GM19324 (cell line): Measurements from ENCODE around the gene MAP3K14.

Experiments used
- ATAC-seq: cut with Tn5 transposase; IDR thresholded peaks from one replicate; pipeline ENCODE4 v1.9.1; 2021; ENCODE audit warnings: mild to moderate bottlenecking, moderate library complexity; ENCODE audit not compliant: unreplicated experiment, low FRiP score

The MAP3K14 gene

DNA sequence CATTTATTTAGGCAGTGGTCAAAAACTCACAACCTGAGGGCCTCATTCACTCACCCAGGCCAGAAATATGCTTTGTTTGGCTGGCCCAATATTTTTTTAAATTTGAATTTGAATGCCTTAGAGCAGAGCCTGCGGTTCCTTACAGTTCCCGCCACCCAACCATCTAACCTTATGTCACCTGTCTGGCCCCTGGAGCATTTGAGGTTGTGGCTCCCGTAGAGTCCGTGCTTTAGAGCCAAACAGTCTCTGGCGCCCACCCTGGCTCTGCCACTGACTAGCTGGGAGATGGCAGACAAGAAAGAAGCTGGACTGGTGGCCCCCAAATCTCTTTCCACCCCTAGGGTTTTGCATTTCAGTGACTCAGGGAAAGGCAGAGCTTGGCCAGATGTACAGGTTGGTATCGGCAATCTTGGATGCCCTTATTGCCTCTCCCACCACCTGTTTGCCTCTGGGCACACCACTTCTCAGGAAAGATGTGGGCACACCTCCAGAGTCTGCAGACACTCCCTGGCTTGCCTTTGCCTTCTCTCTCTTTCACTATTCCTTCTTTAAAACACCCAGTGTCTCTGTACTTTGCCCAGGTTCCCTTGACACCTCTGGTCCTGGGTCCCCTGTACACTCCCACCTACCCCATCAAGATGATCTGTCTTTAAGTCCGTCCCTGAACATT is 1.9 kb upstream of the MAP3K14 start:
- no peak for ATAC-seq

DNA sequence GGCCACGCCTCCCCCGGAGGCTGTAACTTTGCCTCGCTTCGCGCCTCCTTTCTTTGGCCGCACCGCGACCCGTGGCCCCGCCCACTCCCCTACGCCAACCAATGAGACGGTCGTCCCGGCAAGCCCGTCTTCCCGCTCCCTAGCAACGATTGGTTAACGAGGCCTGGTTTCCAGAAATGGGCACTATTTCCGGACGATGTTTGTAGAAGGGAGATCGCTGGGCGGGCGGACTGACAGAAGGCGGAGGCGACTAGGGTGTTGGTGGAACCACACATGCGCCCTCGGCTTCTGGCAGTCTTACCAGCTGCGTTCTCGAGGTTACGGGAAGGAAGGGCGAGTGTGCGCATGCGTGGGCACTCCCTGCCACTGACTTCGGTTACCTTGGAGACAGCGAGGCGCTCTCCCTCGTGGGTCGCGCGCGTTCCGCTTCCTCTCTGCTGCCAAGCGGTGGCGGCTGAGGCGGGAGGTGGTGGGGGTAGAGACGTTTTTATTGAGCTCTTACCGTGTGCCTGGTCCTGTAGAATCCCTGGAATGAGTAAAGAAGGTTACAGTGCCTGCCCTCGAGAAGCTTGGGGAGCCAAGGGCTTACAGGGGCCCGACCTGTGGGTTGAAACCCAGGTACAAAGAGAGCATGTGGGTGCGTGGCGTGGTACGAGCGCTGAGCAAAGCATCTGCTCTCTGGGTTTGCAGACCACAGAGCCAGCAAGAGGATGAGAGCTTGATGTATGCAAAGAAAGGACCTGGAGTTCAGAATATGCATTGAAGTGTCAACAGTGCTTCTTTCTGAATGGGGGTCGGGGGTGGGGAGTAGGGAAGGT is 500 bp upstream of the MAP3K14 start:
- ATAC-seq: peak; percentile 85

DNA sequence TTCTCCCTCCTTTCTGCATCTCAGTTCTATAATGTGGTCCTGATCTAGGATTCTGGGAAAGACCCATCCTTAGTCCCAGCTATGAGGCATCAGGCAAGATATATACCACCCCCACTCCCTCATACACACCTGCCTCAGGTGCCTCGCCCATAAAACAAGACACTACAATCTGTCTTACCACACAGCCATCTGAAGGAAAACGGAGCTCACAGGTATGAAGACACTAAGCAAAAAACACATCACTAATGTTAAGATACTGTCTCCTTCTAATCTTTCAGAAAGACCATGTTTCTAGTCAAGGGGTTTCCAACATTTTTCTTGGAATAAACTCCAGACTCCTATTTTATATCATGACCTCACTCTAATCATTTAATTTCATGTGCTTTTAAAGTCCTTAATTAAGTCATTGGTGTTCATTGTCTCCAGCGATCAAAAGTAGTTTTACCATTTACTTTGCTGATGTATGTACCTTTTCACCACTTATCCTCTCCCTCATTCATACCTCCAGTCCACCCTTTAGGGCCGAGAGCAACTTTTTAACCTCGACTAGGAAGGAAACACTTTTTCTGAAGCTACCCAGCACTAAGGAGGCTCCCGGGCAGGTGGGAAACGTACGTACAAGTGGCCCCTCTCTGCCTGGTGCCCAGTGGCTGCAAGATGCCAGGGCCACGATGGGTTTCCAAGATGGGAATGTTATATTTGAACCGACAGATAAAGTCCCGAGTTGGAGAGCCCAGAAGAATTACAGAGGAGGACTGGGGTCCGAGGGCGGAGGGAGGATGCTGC is 979 bp downstream of the MAP3K14 start:
- ATAC-seq: no peak

DNA sequence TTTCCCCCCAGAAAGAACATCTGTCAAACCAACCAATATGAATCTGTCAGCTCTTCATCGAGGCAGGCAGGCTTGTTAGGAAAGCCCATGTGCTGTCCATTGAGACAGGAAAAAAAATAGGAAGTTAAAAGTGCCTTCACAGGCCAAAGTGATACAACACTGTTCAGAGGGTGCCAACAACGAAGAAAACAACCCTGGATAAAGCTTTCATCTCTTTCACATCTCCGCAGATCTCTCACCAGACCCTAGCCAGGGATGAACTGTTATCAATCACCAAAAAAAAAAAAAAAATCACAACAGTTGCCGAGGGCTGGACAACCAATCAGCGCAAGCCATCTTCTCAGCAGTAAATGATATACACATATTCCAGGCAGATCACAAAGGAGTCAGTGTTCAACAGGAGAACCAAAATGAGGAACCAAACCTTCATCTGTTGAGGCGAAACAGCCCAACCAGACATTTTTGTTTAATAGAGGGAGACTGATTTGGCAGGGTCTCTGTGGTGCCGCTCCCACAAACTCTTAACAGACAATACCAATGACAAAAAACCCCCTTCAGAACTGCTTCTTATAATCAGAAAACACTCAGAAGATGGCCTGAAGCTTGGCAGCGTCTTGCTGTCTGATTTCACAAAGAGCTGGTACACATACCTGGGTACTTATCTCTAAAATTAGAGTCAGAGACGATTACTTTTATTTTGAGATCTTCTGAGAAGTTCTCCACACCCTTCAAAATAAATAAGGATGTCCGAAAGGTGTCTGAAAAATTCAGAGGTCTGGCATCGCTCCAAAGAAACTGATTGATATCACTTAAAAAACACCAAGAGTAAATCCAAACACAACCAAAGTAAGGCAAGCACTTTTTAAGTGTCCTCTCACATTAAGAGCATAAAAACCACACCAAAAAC is 1.8 kb downstream of the MAP3K14 start:
- ATAC-seq: no peak

DNA sequence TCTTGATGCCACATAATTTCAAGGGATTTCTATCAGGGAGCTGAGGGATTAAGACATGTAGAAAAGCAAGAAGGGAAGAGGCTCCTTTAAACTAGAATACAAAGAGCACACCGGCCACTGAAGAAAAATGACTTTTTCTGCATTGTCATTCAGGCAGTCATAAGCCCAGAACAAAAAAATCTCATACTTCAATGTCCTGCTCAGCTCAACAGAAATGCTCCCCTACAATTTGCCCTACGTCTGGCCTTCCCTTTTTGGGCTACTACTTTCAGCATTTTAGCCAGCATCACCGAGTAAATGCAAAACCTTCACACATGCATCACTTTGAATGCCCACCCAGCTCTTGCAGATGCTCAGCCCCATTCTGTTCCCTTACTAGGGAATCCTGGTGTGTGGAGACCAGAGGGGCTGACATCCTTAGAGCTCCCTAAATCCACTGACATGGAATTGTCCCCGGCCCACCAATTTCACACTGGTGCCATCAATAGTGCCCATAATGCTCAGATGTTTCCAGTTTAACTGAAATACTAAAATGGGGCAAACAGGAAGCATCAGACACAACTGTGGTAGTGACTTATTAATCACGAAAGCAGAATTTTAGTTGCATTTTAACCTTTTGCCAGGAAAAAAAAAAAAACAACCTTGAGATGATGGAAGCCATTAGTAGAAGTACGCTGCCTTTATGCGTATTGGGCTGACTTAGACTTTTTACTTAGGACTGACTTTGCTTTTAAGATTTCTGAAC is 2.7 kb downstream of the MAP3K14 start:
- no peak for ATAC-seq

DNA sequence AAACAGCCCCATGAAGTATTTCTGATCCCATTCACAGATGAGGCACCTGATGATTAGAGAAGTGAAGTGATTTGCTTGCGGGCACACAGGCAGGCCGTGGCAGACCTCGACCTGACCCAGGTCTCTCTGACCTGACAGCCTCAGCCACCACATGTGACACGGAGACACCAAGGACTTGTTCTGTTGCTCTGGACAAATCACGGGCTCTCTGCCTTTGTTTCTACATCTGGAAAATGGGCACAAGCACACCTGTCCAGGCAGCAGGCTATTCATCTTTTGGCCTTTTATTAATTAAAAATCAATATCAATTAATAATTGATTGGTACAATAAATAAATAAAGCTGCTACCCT is 3.4 kb downstream of the MAP3K14 start:
- ATAC-seq: no peak

DNA sequence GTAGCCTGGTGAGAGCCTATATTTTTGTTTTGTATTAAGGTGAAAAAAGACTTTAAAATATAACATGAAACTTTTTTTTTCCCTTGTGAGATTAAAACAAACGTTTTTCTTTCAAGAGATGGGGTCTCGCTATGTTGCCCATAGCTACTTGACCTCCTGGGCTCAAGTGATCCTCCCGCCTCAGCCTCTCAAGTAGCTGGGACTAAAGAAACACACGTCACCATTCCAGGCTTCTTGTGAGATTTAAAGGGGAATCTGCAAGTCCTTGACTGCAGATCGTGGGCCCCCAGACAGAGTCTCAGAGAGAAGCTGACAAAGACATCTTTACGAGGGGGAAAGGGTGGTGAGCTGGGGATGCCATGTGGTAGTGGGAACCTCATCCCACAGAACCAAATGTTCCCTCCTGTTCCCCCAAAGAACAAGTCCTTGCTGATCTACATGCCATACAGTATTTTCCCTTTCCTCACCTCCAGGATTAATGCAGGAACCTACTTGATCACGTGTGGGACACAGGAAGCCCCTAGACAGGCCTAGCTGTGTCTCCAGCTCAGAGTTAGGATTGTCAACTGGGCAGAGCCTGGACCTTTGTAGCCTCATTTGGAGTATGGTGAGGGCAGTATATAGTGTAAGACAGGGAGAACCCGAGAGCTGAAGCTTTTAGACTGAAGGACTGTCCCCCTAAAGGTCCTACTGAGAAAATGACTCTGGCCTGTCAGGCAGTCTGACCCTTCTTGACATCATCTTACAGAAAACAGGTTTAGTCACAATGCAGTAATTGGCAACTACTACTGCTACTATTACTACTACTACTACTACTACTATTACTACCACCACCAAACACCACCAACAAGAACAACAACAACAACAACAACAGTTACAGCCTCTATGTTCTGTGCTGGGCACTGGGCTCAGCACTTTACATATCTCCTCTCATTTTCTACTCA is 4.1 kb downstream of the MAP3K14 start:
- no peak for ATAC-seq

DNA sequence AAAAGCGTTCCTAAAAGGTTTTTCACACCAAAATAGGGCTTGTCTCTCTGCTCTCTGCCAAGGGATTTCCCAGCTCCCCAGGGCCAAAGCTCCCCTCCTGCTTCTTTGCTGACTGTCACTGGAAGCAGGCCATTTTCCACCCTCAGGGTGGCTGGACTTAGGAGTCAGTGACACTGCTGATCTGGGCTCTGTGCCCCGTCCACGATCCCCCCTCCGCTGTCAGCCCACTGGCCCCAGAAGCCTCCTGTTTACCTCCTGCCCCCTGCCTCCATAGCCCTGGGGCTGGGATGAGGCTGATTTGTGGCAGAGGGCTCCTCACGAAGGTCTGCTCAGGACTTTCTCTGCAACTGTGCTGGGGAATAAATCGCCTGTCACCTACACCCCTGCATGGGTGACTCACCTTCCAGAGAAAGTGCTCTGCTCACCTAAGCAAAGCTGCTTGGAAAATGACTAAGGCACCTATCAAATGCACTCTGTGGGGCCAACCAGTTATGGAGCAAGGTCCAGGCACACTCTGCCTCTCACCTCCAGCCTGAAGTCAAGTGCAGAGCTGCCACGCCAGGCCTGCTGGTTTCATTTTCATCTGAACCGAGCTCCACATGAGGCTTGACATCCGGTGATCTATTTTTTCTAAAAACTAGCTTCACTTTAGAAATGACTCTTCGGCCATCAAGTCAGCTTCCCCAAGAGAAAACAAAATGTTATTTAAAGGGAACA is 4.9 kb downstream of the MAP3K14 start:
- no peak for ATAC-seq

DNA sequence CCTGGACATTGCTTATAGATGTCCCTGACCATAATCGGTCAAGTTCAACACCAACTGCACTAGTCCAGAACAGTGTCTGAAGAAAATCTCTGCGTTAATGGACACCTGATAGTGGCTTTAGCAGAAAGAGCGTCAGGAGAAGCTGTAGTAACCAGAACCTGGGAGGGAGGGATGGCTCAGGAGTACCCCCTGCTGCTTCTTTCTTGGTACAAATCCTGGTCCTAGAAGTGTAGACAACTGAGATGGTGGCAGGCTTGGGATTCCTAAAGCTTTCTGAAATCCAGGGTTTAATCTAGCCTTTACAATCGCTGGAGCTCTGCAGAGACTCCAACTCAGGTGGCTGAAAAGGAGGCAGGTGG is 5.4 kb downstream of the MAP3K14 start:
- ATAC-seq: no peak

DNA sequence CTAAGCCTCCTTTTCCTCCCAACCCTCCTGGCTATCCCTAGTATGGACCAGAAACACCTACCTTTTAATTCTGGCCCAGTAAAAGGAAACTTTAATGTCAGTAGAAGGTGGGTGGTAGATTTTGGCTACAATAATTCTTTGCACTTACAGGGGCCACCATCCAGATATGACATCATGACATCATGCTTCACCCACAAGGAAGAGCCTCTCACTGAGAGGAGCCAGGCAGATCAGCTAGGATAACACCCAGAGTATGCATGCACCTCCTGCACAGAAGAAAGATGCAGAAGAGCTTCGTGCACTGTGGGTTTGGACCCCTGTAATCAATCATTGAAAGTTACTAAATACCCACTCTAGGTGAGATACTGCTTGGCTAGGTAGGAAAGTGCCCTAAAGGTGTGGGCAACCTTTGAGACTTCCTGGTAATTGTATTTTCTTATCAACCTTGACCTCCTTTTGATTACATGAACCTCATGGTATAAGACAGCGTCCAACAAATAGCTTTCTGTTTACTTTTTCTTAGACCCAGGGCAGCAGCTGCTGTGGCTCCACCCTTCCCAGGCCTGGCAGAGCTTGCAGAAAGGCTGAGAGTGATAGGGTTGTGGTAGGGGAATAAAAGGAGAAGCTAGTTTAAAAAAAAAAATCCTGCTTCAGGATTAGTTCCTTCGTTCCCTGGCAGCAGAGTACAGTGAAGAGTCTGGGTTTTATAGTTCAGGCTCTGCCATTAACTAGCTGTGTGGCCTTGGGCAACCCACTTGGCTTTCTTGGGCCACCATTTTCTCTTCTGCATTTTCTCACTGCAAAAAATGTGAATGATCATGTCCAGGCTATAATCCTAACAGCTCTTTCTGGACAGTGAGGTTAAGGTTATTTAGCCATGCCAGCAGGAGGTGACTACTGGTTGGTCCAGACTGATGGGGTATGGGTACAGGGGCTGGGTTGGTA is 6.2 kb downstream of the MAP3K14 start:
- no peak for ATAC-seq

DNA sequence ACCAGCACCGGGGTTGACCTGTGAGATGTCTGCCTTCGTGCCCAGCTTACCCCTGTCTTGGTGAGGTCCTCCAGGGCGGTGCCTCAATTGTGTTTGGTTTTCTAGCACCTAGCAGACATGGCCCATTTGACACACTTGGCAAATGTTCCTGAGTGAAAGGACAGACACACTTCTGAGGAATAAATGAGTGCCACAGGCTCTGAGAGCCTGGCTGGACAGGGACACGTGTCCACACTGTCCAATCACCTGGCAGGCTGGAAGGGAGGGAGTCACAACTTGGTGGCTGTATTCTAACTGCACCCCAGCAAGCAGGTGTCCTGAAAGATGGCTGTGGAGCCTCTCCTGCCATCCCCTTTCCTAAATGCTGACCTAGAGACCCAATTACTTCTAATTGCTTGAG is 7.4 kb downstream of the MAP3K14 start:
- no peak for ATAC-seq

DNA sequence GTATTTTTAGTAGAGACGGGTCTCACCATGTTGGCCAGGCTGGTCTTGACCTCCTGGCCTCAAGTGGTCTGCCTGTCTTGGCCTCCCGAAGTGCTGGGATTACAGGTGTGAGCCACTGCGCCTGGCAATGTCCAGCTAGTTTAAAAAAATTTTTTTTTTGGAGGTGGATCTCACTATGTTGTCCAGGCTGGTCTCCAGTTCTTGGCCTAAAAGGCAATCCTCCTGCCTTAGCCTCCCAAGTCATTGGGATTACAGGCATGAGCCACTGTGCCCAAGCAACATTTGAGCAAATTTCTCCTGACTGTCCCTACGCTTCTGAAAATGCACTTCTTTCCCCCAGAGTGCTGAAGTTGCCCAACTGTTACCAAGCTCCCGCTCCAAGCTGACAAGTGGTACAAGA is 8.0 kb downstream of the MAP3K14 start:
- no peak for ATAC-seq

DNA sequence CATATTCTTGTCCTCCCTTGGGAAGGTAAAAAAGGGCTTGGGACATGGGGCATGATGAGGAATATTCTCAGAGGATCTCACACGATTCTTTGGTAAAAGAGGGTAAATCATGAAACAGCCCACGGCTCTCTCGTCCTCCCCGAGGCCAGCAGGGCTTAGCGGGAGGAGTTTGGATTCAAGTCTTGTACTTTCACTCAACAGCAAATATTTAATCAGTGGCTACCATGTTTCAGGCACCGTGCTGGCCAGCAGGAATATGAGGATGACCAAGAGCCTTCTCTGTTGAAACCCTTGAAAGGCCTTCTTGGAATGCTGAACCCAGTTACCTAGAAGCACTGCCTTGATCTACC is 8.8 kb downstream of the MAP3K14 start:
- no peak for ATAC-seq

DNA sequence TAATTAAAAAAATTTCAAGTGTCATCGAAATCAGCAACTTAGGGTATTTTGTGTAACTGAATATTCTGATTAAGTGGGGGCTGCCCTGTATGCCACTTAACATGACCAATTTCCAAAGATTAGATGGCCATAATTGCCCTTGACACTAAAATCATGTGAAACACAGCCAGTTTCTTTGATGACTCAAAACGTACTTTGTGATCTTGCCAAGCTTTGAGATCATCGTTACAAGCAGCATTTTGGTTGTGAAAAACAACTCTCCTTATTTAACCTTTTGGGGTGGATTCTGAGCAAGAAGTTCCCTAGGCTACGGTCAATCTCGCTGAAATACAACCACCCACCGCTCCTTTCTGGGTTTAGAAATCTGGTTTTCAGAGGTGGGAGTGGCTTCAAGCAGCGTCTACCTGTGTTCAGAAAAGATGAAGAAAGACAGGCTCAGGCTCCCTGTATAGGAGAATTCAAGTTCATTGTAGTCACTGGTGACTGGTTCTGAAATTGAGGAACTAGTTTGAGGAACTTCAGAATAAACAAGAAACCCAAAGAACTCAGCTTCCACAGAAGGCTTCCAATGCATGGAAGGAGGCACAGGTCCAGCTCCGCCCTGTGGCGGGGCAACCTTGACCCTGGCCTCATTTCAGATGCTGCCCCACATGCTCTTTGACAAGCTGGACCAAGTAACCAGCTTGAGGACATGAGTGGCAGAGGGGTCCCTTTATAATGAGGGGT is 9.4 kb downstream of the MAP3K14 start:
- ATAC-seq: no peak

DNA sequence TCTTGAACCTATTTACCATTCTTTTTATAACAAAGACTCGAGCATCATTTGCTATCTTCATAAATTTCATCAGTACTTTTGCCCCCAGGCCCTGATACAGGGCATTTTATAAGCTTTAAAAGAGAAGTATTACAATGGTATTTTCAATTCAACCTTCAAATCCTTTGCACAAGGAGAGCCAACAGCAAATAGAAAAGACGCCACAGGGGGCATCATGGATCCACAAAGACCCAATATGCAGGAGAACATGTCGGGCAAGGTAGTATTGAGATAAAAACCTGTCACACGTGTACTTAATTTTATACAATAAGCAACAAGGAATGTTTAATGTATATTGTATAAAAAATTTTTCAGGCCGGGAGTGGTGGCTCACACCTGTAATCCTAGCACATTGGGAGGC is 10.2 kb downstream of the MAP3K14 start:
- no peak for ATAC-seq

DNA sequence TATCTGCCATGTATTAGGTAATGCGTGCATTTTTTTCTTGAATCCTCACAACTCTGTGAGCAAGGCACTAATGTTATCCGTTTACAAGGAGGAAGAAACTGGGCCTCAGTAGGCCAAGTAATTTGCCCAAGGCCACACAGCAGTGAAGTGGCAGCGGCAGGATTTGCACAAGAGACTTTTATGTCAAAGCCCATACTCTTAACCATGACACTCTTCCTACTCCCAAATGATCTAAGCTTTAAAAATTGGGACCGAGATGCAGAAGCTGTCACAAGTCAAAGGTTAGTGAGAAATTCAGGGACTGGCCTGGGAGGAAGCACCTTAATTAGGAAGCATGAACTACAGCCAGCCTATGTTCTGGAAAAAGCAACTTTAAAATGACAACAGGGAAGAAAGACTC is 10.7 kb downstream of the MAP3K14 start:
- no peak for ATAC-seq
